Endothelial cell of umbilical vein (primary cell): ENCODE results near the gene STIM1.

Experiments
- CTCF ChIP-seq, 2 donors: IDR thresholded peaks; 1 replicate in 1 of 2; 2 replicates in 1 of 2; pipeline ENCODE4 v1.5.1; 2011; ENCODE audit warnings: low read length in 2 of 2, mild to moderate bottlenecking in 2 of 2, moderate library complexity in 2 of 2, control low read depth in 1 of 2, inconsistent platforms in 1 of 2, low read depth in 1 of 2; ENCODE audit not compliant: insufficient read depth in 1 of 2; ENCODE audit errors: extremely low read depth in 1 of 2
- EZH2 ChIP-seq: IDR thresholded peaks from 2 replicates; pipeline ENCODE4 v1.6.1; 2012; ENCODE audit warnings: borderline replicate concordance, low read depth, mild to moderate bottlenecking, moderate library complexity, low read length, inconsistent platforms; ENCODE audit not compliant: severe bottlenecking
- FOS ChIP-seq: IDR thresholded peaks from 2 replicates; pipeline ENCODE4 v1.6.1; 2011; ENCODE audit warnings: mild to moderate bottlenecking, low read length, moderate library complexity, borderline replicate concordance; ENCODE audit not compliant: insufficient read depth
- JUN ChIP-seq: IDR thresholded peaks from 2 replicates; pipeline ENCODE4 v1.6.1; 2011; ENCODE audit warnings: borderline replicate concordance, low read depth; ENCODE audit not compliant: insufficient read length, insufficient read depth
- MAX ChIP-seq: IDR thresholded peaks from 2 replicates; pipeline ENCODE4 v1.6.1; 2011; ENCODE audit not compliant: insufficient read depth, insufficient read length
- MYC ChIP-seq: IDR thresholded peaks from one replicate; pipeline ENCODE4 v1.6.1; 2011; ENCODE audit warnings: mild to moderate bottlenecking, low read depth, low read length
- POLR2A ChIP-seq: IDR thresholded peaks from 2 replicates; pipeline ENCODE4 v1.6.1; 2012; ENCODE audit warnings: low read depth, mild to moderate bottlenecking, control low read depth, low read length
- POLR2AphosphoS5 ChIP-seq: IDR thresholded peaks from 2 replicates; pipeline ENCODE4 v1.6.1; 2012; ENCODE audit warnings: low read depth, mild to moderate bottlenecking, control low read depth, low read length, moderate library complexity; ENCODE audit not compliant: insufficient read depth

- TF ChIP-seq POLR2A: no peak
- TF ChIP-seq CTCF (IDR thresholded peaks at IDR 0.05; ENCODE audit: extremely low read depth in 1 of 2, insufficient read depth in 1 of 2, low read depth in 1 of 2, low read length in 2 of 2): no peak
- no peak for TF ChIP-seq POLR2AphosphoS5
- no peak for TF ChIP-seq FOS
- no peak for TF ChIP-seq EZH2
- no peak for TF ChIP-seq MYC
- TF ChIP-seq MAX: no peak
- no peak for TF ChIP-seq JUN
Observed at GRCh38 chr11:3886985-3887384, 31.5 kb downstream of the STIM1 start.
